Skeletal muscle satellite cell (primary cell): ENCODE results near the gene WDR91.

Source experiments
- H3K27me3 ChIP-seq: 2 replicates; pipeline ENCODE4 v1.7.0; 2013; ENCODE audit warnings: low read length; ENCODE audit not compliant: control insufficient read depth, insufficient read depth
- H3K36me3 ChIP-seq: 2 replicates; pipeline ENCODE4 v1.7.0; 2013; ENCODE audit warnings: mild to moderate bottlenecking, control low read depth, low read length; ENCODE audit not compliant: insufficient read depth
- H3K4me1 ChIP-seq: 2 replicates; pipeline ENCODE4 v1.7.0; 2013; ENCODE audit warnings: low read length; ENCODE audit not compliant: control insufficient read depth, insufficient read depth
- H3K4me2 ChIP-seq: 2 replicates; pipeline ENCODE4 v1.7.0; 2013; ENCODE audit warnings: mild to moderate bottlenecking, low read length
- H3K4me3 ChIP-seq: 2 replicates; pipeline ENCODE4 v1.7.0; 2013; ENCODE audit warnings: low read length
- H3K9ac ChIP-seq: 2 replicates; pipeline ENCODE4 v1.7.0; 2013; ENCODE audit warnings: mild to moderate bottlenecking, low read depth, low read length, moderate library complexity
- H3K9me3 ChIP-seq: replicated peaks from 2 replicates; pipeline ENCODE4 v1.7.0; 2013; ENCODE audit warnings: mild to moderate bottlenecking, control low read depth, low read length

The WDR91 gene

GRCh38 chr7:135164357-135165061, 46.8 kb downstream of the WDR91 start:
- no peak overlapping the region for H3K4me2 ChIP-seq
- H3K4me1 ChIP-seq = peaks cover 27% of the 10 kb centered on the region
- H3K9me3 ChIP-seq = no peaks in the 10 kb centered on the region
- no peak overlapping the region for H3K4me3 ChIP-seq
- no peak overlapping the region for H3K9ac ChIP-seq
- H3K27me3 ChIP-seq = no peaks in the 10 kb centered on the region
- peaks cover 51% of the 10 kb centered on the region for H3K36me3 ChIP-seq

GRCh38 chr7:135162382-135163001, 48.8 kb downstream of the WDR91 start:
- Histone ChIP-seq H3K9ac (no peak overlapping the region), H3K4me1 (peaks cover 21% of the 10 kb centered on the region), H3K9me3 (no peaks in the 10 kb centered on the region), H3K36me3 (peaks cover 36% of the 10 kb centered on the region), H3K4me2 (no peak overlapping the region), H3K4me3 (no peak overlapping the region), H3K27me3 (no peaks in the 10 kb centered on the region)

- Histone ChIP-seq H3K36me3 (peaks cover 27% of the 10 kb centered on the region), H3K4me2 (no peak overlapping the region), H3K4me3 (no peak overlapping the region), H3K4me1 (peaks cover 21% of the 10 kb centered on the region), H3K9ac (no peak overlapping the region), H3K9me3 (no peaks in the 10 kb centered on the region), H3K27me3 (no peaks in the 10 kb centered on the region)
Observed at GRCh38 chr7:135161669-135162068, 49.7 kb downstream of the WDR91 start.

- no peak overlapping the region for H3K4me3 ChIP-seq
- peaks cover 3% of the 10 kb centered on the region for H3K9me3 ChIP-seq
- H3K36me3 ChIP-seq = peaks cover 21% of the 10 kb centered on the region
- H3K27me3 ChIP-seq = no peaks in the 10 kb centered on the region
- H3K9ac ChIP-seq = no peak overlapping the region
- no peak overlapping the region for H3K4me2 ChIP-seq
- H3K4me1 ChIP-seq = peaks cover 21% of the 10 kb centered on the region
Observed at GRCh38 chr7:135160858-135161653, 50.3 kb downstream of the WDR91 start.

- H3K4me3 ChIP-seq = no peak overlapping the region
- H3K4me1 ChIP-seq = peaks cover 21% of the 10 kb centered on the region
- H3K36me3 ChIP-seq = peaks cover 14% of the 10 kb centered on the region
- peaks cover 6% of the 10 kb centered on the region for H3K9me3 ChIP-seq
- H3K27me3 ChIP-seq = no peaks in the 10 kb centered on the region
- H3K4me2 ChIP-seq = peak overlapping the region; percentile 25
- H3K9ac ChIP-seq = no peak overlapping the region
Observed at GRCh38 chr7:135160098-135160857, 51.0 kb downstream of the WDR91 start.

GRCh38 chr7:135159359-135160085, 51.8 kb downstream of the WDR91 start:
- Histone ChIP-seq H3K9ac (no peak overlapping the region), H3K4me1 (peaks cover 21% of the 10 kb centered on the region), H3K36me3 (peaks cover 7% of the 10 kb centered on the region), H3K27me3 (no peaks in the 10 kb centered on the region), H3K4me3 (no peak overlapping the region), H3K4me2 (peak overlapping the region; percentile 25), H3K9me3 (peaks cover 6% of the 10 kb centered on the region)

- Histone ChIP-seq H3K36me3 (peaks cover 2% of the 10 kb centered on the region), H3K9ac (no peak overlapping the region), H3K4me3 (no peak overlapping the region), H3K4me2 (no peak overlapping the region), H3K4me1 (peaks cover 21% of the 10 kb centered on the region), H3K9me3 (peaks cover 6% of the 10 kb centered on the region), H3K27me3 (no peaks in the 10 kb centered on the region)
Observed at GRCh38 chr7:135158874-135159273, 52.5 kb downstream of the WDR91 start.

- Histone ChIP-seq H3K9me3 (peaks cover 6% of the 10 kb centered on the region), H3K27me3 (no peaks in the 10 kb centered on the region), H3K36me3 (no peaks in the 10 kb centered on the region), H3K4me1 (peaks cover 21% of the 10 kb centered on the region), H3K4me2 (no peak overlapping the region), H3K9ac (no peak overlapping the region), H3K4me3 (no peak overlapping the region)
Observed at GRCh38 chr7:135158141-135158655, 53.1 kb downstream of the WDR91 start.

- H3K4me3 ChIP-seq = no peak overlapping the region
- H3K27me3 ChIP-seq = no peaks in the 10 kb centered on the region
- no peaks in the 10 kb centered on the region for H3K36me3 ChIP-seq
- no peak overlapping the region for H3K9ac ChIP-seq
- peaks cover 21% of the 10 kb centered on the region for H3K4me1 ChIP-seq
- peaks cover 6% of the 10 kb centered on the region for H3K9me3 ChIP-seq
- no peak overlapping the region for H3K4me2 ChIP-seq
Observed at GRCh38 chr7:135156290-135156689, 55.0 kb downstream of the WDR91 start.

GRCh38 chr7:135154734-135155133, 56.6 kb downstream of the WDR91 start:
- Histone ChIP-seq H3K36me3 (no peaks in the 10 kb centered on the region), H3K4me3 (no peak overlapping the region), H3K9me3 (peaks cover 6% of the 10 kb centered on the region), H3K9ac (no peak overlapping the region), H3K4me2 (no peak overlapping the region), H3K27me3 (no peaks in the 10 kb centered on the region), H3K4me1 (peaks cover 10% of the 10 kb centered on the region)
